GM21367 (cell line): ENCODE results near the gene PIAS4.
"Not testable (repeated sequence)": the region's sequence is repeated elsewhere in the genome, so short reads cannot be mapped to it uniquely, and the experiment has no call there.

Experiments used
- ATAC-seq: cut with Tn5 transposase; IDR thresholded peaks from one replicate; pipeline ENCODE4 v1.9.1; 2021; ENCODE audit not compliant: unreplicated experiment

PIAS4 gene

GRCh38 chr19:4007021-4007835 is at the start of gene PIAS4:
PIAS4 (plus strand) TSS chr19:4007736; CDS start chr19:4007761, 25 bp downstream.
- ATAC-seq: peak; percentile 50

GRCh38 chr19:3958836-3959765 is 48.4 kb upstream of the PIAS4 start:
- ATAC-seq: no peak

- no peak for ATAC-seq
Measured at GRCh38 chr19:3959766-3960131, 47.8 kb upstream of the PIAS4 start.

- ATAC-seq: no peak
Measured at GRCh38 chr19:3961007-3961406, 46.5 kb upstream of the PIAS4 start.

GRCh38 chr19:3963458-3964255 is 43.9 kb upstream of the PIAS4 start:
- ATAC-seq: no peak

GRCh38 chr19:3964256-3965194 is 43.0 kb upstream of the PIAS4 start:
- ATAC-seq: no peak

GRCh38 chr19:3966051-3967017 is 41.2 kb upstream of the PIAS4 start:
- no peak for ATAC-seq

- not testable (repeated sequence) for ATAC-seq
Measured at GRCh38 chr19:3967983-3968382, 39.6 kb upstream of the PIAS4 start.

GRCh38 chr19:3968556-3969434 is 38.7 kb upstream of the PIAS4 start:
- ATAC-seq: no peak

- no peak for ATAC-seq
Measured at GRCh38 chr19:3969435-3970312, 37.9 kb upstream of the PIAS4 start.

GRCh38 chr19:3970313-3970807 is 37.2 kb upstream of the PIAS4 start:
- ATAC-seq: no peak

GRCh38 chr19:3970808-3971598 is 36.5 kb upstream of the PIAS4 start, which contains the start of gene DAPK3:
DAPK3 (minus strand) TSS chr19:3971099; CDS start chr19:3969735, 1,364 bp downstream.
- ATAC-seq: peak; percentile 90

- ATAC-seq: no peak
Measured at GRCh38 chr19:3975144-3975543, 32.4 kb upstream of the PIAS4 start.

GRCh38 chr19:3975637-3976087 is 31.9 kb upstream of the PIAS4 start:
- no peak for ATAC-seq

GRCh38 chr19:3976495-3977241 is 30.9 kb upstream of the PIAS4 start:
- no peak for ATAC-seq
